GM19438 (cell line): ENCODE data around the gene MCM3AP.

Experiments
- ATAC-seq: cut with Tn5 transposase; IDR thresholded peaks from one replicate; pipeline ENCODE4 v1.9.1; 2021; ENCODE audit warnings: low read depth; ENCODE audit not compliant: unreplicated experiment

The MCM3AP gene

DNA sequence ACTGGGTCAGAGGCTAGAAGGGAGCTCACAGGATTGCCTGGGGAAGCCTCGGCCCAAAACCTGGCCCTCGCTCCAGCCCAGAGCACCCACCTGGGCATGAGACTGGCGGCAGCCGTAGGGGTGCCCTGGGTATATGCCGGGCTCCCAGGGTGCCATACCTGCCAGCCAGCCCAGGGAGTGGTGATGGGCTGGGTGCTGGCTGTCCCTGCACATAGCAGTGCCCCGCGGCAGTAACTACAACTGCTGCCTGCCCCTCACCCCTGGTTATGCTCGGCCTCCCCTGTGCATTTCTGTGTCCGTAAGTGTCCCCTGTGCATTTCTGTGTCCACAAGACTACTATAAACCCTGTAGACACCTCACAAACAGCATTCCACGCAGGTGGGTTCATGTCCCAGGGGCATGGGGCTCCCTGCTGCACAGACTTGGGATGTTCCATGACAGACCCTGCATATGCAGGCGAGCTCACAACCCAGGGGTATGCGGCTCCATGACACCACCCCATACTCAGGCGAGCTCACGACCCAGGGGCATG lies 95.4 kb downstream of the MCM3AP start:
- ATAC-seq: no peak

DNA sequence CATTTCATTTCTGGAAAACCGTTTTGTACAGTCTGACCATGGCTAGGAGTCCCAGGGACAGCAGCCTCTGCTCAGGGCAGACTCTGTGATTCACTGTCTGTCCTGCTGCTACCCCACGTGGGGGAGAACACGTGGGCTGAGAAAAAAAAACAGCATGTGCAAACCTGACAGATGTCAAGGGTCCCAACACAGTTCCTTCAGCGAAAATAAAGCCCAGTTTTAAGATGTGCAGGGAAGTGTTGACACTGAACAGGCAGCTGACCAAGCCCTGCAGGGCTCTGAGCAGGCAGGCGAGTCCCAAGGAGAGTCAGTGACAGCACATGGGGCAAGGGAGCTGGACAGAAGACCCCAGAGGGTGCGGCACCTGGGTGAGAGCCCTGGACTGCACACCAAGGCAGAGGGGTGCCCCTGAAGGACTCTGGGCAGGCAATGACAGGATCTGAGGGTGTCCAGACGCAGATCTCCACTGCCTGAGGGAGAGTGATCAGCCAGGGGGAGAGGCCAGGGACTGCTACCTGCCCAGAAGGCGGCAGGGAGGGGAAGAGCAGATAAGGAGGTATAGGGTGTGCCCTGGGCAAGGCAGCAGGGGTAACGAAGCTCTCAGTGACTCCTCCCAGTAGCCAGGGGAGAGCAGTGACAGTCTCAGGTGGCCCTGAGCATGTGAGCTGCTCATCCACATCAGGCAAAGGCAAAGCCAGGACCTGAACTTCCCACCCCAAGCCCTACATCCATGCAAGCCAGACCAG lies 96.0 kb downstream of the MCM3AP start:
- no peak for ATAC-seq

DNA sequence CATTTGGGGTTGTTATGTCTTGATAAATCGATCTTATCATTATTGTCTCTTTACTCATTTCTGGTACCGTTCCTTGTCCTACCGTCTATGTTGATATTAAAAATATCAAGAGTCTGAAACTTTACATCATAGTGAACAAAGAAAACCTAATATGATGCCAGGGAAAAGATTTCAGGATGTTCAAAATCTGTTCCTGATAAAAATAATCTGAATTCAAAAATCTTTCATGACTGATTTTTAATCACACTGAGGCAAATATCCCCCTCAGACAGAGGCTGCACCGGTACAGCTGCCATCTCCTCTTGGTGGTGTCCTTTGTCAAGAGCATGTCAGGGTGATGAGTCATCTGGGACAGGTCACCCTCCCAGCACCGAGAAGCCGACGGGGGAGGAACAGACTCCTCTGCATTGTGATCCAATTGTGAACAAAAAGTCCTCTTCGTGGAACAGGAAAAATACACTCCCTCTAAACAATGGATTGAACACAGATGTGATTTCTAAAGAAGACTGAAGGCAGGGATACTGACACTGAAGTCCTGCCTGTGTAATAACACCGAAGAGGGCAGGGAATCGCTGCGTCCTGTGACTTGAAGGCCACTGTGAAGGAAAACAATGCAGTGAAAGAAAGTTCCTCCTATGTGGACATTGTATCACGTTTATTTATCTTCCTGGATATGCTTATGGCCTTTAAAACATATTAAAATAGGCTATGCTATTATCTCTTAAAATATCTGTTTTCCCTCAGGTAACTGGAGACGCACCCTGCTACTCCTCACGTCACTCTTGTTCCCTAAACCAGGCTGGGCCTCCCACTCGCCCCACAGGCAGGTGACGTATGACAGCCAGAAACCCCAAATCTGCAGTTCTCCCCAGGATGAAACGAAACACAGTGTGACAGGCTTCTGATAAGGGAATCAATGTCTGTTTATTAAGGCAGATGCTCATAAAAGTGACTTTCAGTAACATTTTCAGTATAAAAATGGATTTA lies 96.9 kb downstream of the MCM3AP start:
- no peak for ATAC-seq

DNA sequence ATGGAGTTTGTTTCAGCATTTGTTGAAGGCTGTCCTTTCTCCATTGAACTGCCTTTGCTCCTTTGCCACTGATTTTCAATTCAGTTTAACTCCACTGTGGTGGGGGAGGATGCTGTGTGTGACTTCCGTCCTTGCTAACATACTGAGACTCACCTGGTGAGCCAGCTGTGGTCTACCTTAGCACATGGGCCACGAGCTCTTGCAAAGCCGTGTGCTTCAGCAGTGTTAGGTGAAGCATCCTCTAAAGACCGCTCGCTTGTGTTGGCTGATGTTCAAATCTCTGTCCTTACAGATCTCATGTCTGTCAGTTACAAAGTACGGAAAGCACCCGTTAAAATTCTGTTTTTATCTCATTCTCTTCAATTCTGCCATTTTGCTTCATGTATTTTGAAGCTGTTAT lies 97.6 kb downstream of the MCM3AP start:
- no peak for ATAC-seq

DNA sequence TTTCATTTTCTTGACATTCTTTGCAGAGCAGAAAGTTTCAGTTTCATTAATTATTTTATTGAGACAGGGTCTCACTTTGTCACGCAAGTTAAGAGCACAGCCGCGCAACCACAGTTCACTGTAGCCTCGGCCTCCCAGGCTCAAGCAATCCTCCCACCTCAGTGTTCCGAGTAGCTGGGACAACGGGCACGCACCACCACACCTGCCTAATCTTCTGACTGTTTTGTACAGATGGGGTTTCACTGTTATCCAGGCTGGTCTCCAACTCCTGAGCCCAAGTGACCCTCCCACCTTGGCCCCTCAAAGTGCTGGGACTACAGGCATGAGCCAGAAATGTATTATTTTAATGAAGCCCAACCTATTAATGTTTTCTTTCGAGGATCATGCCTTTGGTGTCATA lies 98.2 kb downstream of the MCM3AP start:
- ATAC-seq: no peak

DNA sequence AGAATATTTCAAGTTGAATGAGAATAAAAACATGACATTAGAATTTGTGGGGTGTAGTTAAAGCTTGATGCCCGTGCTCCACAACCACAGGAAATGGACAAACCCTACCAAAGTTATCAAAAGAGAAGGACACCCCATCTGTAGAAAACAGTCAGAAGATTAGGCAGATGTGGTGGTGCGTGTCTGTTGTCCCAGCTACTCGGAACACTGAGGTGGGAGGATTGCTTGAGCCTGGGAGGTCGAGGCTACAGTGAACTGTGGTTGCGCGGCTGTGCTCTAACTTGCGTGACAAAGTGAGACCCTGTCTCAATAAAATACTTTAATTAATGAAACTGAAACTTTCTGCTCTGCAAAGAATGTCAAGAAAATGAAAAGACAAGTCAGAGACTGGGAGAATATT lies 99.7 kb downstream of the MCM3AP start:
- ATAC-seq: no peak
